ELF-1 (cell line): ENCODE measurements around the gene FFAR4.
"Not testable (repeated sequence)": the region's sequence is repeated elsewhere in the genome, so short reads cannot be mapped to it uniquely, and the experiment has no call there.

ENCODE experiments used
- DNase-seq: peaks from one replicate; pipeline ENCODE4 v3.0.0-alpha.2; 2016; ENCODE audit warnings: low read depth, low spot score

The FFAR4 gene

GRCh38 chr10:93566435-93567276 lies at the start of gene FFAR4:
FFAR4 (plus strand) TSS chr10:93566665; CDS start chr10:93566721, 56 bp downstream.
- peak; percentile 60 for DNase-seq

GRCh38 chr10:93518531-93518930 lies 47.9 kb upstream of the FFAR4 start:
- DNase-seq, result no peak

GRCh38 chr10:93535293-93535692 lies 31.2 kb upstream of the FFAR4 start:
- DNase-seq, result peak; percentile 48

- not testable (repeated sequence) for DNase-seq
These were observed 25.6 kb upstream of the FFAR4 start for GRCh38 chr10:93540871-93541270.

- DNase-seq, result peak; percentile 56
These were observed 24.8 kb upstream of the FFAR4 start for GRCh38 chr10:93541402-93542357.

GRCh38 chr10:93542358-93542791 lies 24.1 kb upstream of the FFAR4 start:
- no peak for DNase-seq

- DNase-seq, result not testable (repeated sequence)
These were observed 19.5 kb upstream of the FFAR4 start for GRCh38 chr10:93546995-93547394.

- DNase-seq, result no peak
These were observed 18.9 kb upstream of the FFAR4 start for GRCh38 chr10:93547522-93547921.

- no peak for DNase-seq
These were observed 17.9 kb upstream of the FFAR4 start for GRCh38 chr10:93548376-93549071.

GRCh38 chr10:93550606-93551005 lies 15.9 kb upstream of the FFAR4 start:
- no peak for DNase-seq

- DNase-seq, result no peak
These were observed 13.7 kb upstream of the FFAR4 start for GRCh38 chr10:93552780-93553179.

- DNase-seq, result no peak
These were observed 12.8 kb upstream of the FFAR4 start for GRCh38 chr10:93553482-93554315.

GRCh38 chr10:93554316-93554663 lies 12.2 kb upstream of the FFAR4 start:
- DNase-seq, result no peak

- peak; percentile 88 for DNase-seq
These were observed 11.6 kb upstream of the FFAR4 start for GRCh38 chr10:93554760-93555432.

GRCh38 chr10:93559490-93559889 lies 7.0 kb upstream of the FFAR4 start:
- no peak for DNase-seq

- DNase-seq, result no peak
These were observed 5.9 kb upstream of the FFAR4 start for GRCh38 chr10:93560541-93560940.

GRCh38 chr10:93565446-93565845 lies 1.0 kb upstream of the FFAR4 start:
- no peak for DNase-seq

- peak; percentile 17 for DNase-seq
These were observed 1.0 kb downstream of the FFAR4 start for GRCh38 chr10:93567277-93568104.

- DNase-seq, result peak; percentile 18
These were observed 1.6 kb downstream of the FFAR4 start for GRCh38 chr10:93568105-93568390.

- DNase-seq, result no peak
These were observed 3.9 kb downstream of the FFAR4 start for GRCh38 chr10:93570383-93570782.
